Raji (cell line): Measurements from ENCODE around the gene SYNPO2L.
"Not testable (repeated sequence)": the region's sequence is repeated elsewhere in the genome, so short reads cannot be mapped to it uniquely, and the experiment has no call there.

ENCODE experiments used
- POLR2A ChIP-seq: IDR thresholded peaks from 2 replicates; pipeline ENCODE4 v1.6.1; 2011; ENCODE audit warnings: low read depth, low read length, control low read depth; ENCODE audit not compliant: insufficient read depth

SYNPO2L gene, protein sequence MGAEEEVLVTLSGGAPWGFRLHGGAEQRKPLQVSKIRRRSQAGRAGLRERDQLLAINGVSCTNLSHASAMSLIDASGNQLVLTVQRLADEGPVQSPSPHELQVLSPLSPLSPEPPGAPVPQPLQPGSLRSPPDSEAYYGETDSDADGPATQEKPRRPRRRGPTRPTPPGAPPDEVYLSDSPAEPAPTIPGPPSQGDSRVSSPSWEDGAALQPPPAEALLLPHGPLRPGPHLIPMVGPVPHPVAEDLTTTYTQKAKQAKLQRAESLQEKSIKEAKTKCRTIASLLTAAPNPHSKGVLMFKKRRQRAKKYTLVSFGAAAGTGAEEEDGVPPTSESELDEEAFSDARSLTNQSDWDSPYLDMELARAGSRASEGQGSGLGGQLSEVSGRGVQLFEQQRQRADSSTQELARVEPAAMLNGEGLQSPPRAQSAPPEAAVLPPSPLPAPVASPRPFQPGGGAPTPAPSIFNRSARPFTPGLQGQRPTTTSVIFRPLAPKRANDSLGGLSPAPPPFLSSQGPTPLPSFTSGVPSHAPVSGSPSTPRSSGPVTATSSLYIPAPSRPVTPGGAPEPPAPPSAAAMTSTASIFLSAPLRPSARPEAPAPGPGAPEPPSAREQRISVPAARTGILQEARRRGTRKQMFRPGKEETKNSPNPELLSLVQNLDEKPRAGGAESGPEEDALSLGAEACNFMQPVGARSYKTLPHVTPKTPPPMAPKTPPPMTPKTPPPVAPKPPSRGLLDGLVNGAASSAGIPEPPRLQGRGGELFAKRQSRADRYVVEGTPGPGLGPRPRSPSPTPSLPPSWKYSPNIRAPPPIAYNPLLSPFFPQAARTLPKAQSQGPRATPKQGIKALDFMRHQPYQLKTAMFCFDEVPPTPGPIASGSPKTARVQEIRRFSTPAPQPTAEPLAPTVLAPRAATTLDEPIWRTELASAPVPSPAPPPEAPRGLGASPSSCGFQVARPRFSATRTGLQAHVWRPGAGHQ

DNA sequence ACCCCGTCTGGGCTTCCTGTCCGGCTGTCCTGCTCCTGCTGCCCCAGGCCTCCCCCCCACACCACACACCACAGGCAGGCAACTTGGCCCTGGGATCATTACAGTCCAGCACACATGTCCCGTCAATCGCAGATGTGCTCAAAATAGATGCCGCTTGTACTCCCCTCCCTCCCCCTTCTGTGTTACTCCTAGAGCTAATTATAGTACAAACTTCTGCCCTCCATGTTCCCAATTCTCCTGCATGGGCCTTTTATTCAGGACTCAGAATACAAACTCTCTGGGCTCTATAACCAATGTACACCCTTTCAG lies at the start of gene SYNPO2L:
Gene SYNPO2L (minus strand): TSS at position 40 of the 309 bp plus-strand sequence. CDS start 107 bp downstream, outside the sequence.
- no peak for TF ChIP-seq POLR2A

DNA sequence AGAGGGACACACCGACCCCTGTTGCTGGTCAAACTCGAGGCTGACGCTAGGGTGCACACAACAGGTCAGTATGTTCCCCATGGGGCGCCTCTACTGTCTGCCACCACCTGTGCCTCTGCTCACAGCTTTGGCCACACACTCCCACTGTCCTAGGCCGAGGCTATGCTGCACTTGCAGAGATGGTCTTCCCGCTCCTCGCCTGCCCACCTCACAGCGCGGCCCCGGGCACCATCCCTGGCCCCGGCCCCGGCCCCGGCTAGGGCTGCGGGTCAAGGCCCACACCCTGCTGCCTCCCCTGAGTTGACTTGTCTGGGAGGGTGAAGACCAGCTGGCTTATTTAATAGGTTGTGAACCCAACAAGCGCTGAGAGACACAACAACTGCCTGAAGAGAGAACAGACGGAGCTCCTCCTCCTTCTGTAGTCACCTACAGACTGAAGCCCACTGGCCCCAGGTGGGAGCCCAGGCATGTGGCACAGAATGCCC lies 41.9 kb upstream of the SYNPO2L start, which contains the start of gene AGAP5:
Gene AGAP5 (minus strand): TSS at position 435 of the 485 bp plus-strand sequence. CDS start 354 bp downstream, at position 81.
- TF ChIP-seq POLR2A, result not testable (repeated sequence)

DNA sequence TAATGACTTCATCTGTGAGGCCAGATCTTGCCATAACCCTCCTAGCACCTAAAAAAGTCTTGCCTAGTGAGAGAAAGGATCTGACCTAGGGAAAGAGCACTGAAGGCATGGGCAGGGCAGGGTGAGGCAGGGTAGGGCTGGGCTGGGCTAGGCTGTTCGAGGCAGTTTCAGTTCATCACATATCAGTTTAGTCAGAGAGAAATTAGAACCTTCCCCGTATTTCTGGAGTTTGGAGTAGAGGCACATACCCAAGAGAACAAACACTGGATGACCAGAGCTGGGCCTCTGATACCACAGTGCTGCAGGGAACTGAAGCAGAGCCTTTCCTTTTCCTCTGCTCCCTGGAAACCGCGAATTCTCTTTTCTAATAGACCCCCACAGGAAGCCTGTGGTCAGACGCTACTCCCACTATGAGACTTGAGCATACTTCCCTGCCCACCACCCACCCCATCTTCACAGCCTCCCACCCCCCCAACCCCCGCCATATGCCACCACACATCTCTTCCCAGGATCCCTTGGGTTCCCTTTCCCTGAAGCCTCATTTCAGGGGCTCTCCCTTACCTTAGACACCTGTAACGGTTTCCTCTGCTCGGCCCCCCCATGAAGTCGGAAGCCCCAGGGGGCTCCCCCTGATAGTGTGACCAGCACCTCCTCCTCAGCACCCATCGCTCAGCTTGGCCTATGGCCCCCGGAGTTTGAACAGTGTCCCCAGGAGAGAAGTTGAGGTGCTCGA lies 406 bp downstream of the SYNPO2L start:
- TF ChIP-seq POLR2A, result no peak

DNA sequence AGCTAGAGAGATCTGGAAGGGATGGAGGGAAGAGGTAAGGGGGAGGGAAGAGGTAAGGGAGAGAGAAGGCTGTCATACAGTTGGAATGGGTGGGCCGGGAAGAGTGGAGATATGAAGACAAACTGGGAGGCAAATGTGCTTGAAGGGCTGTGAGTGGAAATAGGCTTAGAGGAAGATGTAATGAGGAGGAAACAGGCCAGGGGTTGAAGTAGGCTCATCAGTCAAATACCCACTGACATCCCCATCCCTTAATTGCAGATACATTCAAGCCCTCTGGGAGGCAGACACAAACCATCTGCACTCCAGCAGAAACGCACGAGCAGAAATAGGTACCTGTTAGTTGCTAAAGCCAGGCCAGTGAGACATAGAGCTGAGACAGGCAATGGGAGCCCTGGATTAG lies 2.1 kb downstream of the SYNPO2L start:
- TF ChIP-seq POLR2A, result no peak

DNA sequence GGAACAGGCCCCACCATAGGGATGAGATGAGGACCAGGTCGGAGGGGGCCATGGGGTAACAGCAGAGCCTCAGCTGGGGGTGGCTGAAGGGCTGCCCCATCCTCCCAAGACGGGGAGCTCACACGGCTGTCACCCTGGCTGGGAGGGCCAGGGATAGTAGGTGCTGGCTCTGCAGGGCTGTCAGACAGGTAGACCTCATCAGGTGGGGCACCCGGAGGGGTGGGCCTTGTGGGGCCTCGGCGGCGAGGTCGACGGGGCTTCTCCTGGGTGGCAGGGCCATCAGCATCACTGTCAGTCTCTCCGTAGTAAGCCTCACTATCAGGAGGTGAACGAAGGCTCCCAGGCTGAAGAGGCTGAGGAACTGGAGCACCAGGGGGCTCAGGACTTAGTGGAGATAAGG lies 2.6 kb downstream of the SYNPO2L start:
- no peak for TF ChIP-seq POLR2A

DNA sequence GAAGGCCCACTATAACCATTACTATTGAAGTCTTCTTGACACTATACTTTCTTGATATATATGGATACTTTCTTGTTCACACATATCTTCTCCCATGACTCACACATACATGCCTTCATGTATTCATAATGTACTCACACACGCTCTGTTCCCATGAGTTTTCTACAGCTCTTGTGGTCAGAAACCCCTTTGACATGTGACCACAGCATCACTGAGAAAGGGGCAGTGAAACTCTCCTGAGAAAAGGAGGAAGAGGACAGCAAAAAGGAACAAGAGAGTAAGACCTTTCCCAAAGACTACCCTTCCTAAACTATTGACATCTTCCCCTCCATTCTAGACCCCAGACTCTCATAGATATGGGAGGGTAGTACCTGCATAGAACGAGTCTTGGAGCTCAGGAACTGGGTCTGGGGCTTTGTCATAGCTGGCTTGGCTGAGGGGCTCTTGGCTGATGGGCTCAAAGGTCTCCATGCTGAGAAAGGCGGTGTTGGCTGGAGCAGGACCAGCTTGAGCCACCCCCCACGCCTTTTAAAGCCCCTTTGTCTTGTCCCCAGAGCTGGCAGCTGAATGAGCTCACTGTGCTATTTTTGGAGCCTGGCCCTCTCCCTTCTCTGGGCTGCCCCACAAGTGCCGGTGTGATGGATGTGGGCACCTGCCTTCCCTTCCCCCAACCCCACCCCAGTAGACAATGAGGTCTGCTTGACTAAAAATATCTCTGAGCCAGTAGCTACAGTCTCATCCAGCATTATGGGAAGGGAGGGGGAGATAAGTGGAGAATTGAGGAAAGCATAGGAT lies 5.1 kb downstream of the SYNPO2L start:
- TF ChIP-seq POLR2A, result no peak

DNA sequence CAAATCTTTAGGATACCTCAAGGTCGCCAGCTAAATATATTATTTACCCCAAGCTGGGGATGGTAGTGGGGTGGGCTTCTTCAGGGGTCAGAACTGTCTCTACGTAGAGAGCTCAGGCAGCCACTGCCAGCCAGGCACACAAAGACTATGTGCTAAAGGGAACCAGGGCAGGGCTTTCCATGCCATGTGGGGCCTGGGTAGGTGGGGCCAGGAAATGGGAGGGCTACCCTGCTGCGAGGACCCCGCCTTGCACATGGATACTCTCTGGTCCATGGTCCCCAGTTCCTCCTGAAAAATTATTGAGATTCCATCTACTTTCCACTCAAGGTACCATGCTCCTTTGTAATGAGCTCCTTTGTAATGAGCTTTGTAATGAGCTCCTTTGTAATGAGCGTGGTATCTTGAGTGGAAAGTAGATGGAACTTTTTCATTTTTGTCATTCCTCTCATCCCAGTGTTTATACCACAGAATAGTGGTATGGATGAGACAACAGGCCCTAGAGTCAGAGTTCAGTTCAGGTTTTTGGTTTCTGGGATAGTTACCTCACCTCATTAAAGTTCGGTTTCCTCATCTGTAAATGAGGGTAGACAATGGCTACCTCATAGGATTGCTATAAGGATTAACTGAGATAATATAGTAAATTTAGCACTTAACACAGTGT lies 5.8 kb downstream of the SYNPO2L start:
- no peak for TF ChIP-seq POLR2A

DNA sequence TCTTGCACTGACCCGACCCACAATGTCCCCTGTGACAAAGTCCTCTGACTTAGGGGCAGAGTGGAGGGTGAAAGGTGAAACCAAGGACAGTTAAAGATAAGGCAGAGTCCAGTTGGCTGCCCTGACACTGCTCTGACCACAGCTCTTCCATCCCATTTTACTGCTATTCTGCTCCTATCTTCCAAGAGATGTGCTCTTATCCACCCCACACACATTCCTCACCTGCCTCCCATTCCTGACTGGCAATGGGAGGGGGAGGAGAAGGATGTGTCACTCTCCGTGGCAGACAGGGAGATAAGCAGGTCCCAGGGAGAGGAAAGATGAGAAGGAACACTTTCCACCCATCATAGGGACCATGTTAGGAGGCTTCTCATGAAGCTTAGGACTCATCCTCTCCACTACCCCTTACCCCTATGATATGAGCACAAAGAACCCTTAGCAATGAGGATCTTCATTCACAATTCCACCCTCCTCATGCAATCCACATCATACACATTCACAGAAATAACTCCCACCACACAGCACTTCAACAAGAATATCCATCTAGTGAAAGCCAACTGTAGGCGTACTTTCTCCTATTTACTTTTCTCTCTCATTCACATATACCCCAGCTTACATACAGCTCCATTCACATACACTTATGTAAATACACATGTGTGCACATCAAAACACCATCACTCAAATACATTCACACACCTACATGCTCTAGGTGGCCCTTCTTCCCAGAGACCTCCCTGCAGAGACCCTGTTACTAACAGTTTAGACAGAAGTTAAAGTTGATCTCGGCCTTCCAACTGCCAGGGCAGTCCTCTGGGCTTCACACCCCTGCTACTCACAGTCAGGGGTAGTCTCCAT lies 6.6 kb downstream of the SYNPO2L start:
- TF ChIP-seq POLR2A, result no peak

DNA sequence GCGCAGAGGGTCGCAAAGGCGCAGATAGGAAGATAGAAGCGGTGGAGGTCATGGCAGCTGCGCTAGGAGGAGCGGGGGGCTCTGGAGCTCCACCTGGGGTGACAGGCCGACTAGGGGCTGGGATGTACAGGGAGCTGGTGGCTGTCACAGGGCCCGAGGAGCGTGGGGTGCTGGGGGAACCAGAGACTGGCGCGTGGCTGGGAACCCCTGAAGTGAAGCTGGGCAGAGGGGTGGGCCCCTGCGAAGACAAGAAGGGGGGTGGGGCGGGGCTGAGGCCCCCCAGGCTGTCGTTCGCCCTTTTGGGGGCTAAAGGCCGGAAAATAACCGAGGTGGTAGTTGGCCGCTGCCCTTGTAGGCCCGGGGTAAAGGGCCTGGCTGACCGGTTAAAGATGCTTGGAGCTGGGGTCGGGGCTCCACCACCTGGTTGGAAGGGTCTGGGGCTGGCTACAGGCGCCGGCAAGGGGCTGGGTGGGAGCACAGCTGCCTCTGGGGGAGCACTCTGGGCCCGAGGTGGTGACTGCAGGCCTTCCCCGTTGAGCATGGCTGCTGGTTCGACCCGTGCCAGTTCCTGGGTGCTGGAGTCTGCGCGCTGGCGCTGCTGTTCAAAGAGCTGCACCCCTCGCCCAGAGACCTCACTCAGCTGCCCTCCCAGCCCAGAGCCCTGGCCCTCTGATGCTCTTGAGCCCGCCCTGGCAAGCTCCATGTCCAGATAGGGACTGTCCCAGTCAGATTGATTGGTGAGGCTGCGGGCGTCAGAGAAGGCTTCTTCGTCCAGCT lies 7.8 kb downstream of the SYNPO2L start:
- no peak for TF ChIP-seq POLR2A

DNA sequence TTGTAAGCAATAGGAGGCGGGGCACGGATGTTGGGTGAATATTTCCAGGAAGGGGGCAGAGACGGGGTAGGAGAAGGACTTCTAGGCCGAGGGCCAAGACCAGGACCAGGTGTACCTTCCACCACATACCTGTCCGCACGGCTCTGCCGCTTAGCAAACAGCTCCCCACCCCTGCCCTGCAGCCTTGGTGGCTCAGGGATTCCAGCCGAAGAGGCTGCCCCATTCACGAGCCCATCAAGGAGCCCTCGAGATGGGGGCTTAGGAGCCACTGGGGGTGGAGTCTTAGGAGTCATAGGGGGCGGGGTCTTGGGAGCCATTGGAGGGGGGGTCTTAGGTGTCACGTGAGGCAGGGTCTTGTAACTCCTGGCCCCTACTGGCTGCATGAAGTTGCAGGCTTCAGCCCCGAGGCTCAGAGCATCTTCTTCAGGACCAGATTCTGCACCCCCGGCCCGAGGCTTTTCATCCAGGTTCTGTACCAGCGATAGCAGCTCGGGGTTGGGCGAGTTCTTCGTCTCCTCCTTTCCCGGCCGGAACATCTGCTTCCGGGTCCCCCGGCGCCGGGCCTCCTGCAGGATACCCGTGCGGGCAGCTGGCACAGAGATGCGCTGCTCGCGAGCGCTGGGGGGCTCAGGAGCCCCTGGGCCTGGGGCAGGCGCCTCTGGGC lies 8.5 kb downstream of the SYNPO2L start:
- TF ChIP-seq POLR2A, result no peak

DNA sequence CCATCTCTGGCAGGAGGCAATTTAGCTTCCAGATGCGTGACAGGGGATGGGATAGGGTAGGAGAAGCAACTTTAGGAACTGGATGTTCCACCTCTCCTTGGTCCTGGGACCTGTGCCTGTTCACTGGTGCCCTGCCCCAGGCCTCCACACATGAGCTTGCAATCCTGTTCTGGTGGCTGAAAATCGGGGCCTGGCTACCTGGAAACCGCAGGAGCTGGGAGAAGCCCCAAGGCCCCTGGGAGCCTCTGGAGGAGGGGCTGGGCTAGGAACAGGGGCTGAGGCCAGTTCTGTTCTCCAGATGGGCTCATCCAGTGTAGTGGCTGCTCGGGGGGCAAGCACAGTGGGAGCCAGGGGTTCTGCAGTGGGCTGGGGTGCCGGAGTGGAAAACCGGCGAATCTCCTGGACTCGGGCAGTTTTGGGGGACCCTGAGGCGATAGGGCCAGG lies 9.2 kb downstream of the SYNPO2L start:
- TF ChIP-seq POLR2A, result no peak
